Thoracic aorta endothelial cell (primary cell): ENCODE results near the gene GPR12. TPM values are rescaled to one million over a fixed set of nuclear protein-coding genes. Genes with fewer than 3 reads are reported as not detected.

Experiments
- total RNA-seq: library from RNA; depleted of rRNA; stranded (reverse); fragments of >200 nt; gene quantifications from 2 replicates; pipeline ENCODE4 v1.2.3, GENCODE V29; 2012

The GPR12 gene, protein sequence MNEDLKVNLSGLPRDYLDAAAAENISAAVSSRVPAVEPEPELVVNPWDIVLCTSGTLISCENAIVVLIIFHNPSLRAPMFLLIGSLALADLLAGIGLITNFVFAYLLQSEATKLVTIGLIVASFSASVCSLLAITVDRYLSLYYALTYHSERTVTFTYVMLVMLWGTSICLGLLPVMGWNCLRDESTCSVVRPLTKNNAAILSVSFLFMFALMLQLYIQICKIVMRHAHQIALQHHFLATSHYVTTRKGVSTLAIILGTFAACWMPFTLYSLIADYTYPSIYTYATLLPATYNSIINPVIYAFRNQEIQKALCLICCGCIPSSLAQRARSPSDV
- not detected in 2 replicates for total RNA-seq

DNA sequence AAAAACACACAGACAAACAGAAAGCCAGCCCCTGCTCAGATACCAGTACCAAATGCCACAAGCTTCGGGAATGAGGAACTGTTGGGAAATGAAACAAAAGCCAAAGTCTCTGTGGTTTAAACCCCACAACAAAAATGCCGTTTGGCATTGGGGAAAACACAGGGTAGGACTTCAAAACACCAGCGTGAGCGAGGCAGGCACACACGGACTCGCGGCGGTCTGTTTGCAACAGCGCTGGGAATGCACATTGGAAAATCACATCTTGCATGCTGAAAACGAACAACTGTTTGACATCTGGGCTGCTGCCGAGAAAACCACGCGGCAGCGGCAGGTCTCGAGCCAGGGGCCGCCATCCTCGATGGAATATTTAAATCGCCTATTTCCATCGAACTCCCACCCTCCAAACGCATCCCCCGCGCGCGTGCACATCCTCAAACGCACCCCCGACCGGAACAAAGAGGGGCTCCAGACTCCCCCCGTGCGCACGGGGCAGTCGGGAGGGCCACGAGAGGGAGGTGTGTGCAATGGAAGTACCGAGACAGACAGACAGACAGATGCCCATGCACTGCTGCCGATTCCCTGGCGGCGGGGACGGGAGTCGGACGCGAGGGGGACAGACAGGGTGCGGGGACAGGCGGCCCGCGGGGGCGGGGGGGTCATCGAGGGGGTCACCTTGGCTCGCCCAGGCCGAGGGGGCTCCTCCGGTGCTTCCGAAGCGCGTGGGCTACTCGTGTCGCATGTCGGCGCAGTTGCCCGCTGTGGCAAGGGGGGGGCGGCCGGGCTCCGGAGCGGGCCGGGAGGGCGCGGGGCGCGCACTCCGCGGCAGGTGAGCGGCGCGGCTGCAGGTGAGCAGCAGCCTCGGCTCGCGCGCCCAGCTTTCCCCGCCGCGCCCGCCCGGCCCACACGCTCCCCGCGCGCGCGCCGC is at the start of gene GPR12:
Gene GPR12, minus strand, starts transcription at position 880 of the 925 bp plus-strand sequence. CDS start 959 bp downstream, outside the sequence.

Other genes starting within 250 kb of the GPR12 start
- gene WASF3, start 203.1 kb downstream of the GPR12 start, total RNA-seq, result 23.0 and 24.3 TPM in 2 replicates